Gastroesophageal sphincter (tissue), 4 donors: ENCODE data around the gene GAST. TPM values are rescaled to one million over a fixed set of nuclear protein-coding genes. Genes with fewer than 3 reads are reported as not detected.

ENCODE experiments used
- ATAC-seq: fragments of 150-250 bp; one replicate; pipeline ENCODE4 v1.9.1; 2016; ENCODE audit warnings: mild to moderate bottlenecking, moderate library complexity
- H3K27ac ChIP-seq, 4 donors: fragments of 200-600 bp; sonication (generic) in 3 of 4; 1 replicate in 3 of 4; 2 replicates in 1 of 4; pipeline ENCODE4 v1.5.1; 2016 to 2019
- H3K27me3 ChIP-seq: fragments of 200-600 bp; sonication (generic); one replicate; pipeline ENCODE4 v1.5.1; 2019
- H3K36me3 ChIP-seq, 2 donors: fragments of 200-600 bp; sonication (generic); one replicate each; pipeline ENCODE4 v1.5.1; 2019; ENCODE audit warnings: control low read depth in 1 of 2
- H3K4me1 ChIP-seq, 3 donors: fragments of 200-600 bp; sonication (generic); 1 replicate in 2 of 3; 2 replicates in 1 of 3; pipeline ENCODE4 v1.5.1; 2016 to 2019; ENCODE audit warnings: control low read depth in 2 of 3
- H3K4me3 ChIP-seq, 2 donors: fragments of 200-600 bp; sonication (generic); one replicate each; pipeline ENCODE4 v1.5.1; 2019; ENCODE audit warnings: mild to moderate bottlenecking in 1 of 2, moderate library complexity in 1 of 2
- H3K9me3 ChIP-seq, 3 donors: fragments of 200-600 bp; sonication (generic); one replicate each; pipeline ENCODE4 v1.5.1; 2017 to 2019; ENCODE audit warnings: control low read depth in 2 of 3
- EP300 ChIP-seq: sonication (generic); formaldehyde crosslinking; IDR thresholded peaks from one replicate; pipeline ENCODE4 v1.6.1; 2017; ENCODE audit warnings: antibody characterized with exemption, mild to moderate bottlenecking
- POLR2A ChIP-seq, 2 donors: fragments of 450-650 bp; IDR thresholded peaks; one replicate each; pipeline ENCODE4 v1.6.1; 2017; ENCODE audit warnings: antibody characterized with exemption in 2 of 2, mild to moderate bottlenecking in 2 of 2, moderate library complexity in 1 of 2
- POLR2AphosphoS5 ChIP-seq: sonication (generic); formaldehyde crosslinking; IDR thresholded peaks from one replicate; pipeline ENCODE4 v1.6.1; 2017; ENCODE audit warnings: antibody characterized with exemption
- WGBS, 2 donors: methylation state at CpG; one replicate each; pipeline ENCODE4 v1.1.5; 2018; ENCODE audit warnings: low coverage in 1 of 2; 5-methylcytosine and 5-hydroxymethylcytosine counted together
- total RNA-seq, 4 donors: library from RNA; depleted of rRNA; stranded (reverse); fragments of >200 nt; gene quantifications; one replicate each; pipeline ENCODE4 v1.1.0, GENCODE V29; 2016
- TF ChIP-seq, protein P1 (sequence below), 4 experiments: fragments of 200-600 bp in 2 of 4; fragments of 450-650 bp in 2 of 4; sonication (generic) in 1 of 4; IDR thresholded peaks; one replicate each; pipeline ENCODE4 v1.5.1; 2017 to 2019; ENCODE audit warnings: antibody characterized with exemption in 4 of 4, mild to moderate bottlenecking in 2 of 4, moderate library complexity in 2 of 4

The GAST gene
- total RNA-seq, 4 donors from 2014 or later = not detected

DNA sequence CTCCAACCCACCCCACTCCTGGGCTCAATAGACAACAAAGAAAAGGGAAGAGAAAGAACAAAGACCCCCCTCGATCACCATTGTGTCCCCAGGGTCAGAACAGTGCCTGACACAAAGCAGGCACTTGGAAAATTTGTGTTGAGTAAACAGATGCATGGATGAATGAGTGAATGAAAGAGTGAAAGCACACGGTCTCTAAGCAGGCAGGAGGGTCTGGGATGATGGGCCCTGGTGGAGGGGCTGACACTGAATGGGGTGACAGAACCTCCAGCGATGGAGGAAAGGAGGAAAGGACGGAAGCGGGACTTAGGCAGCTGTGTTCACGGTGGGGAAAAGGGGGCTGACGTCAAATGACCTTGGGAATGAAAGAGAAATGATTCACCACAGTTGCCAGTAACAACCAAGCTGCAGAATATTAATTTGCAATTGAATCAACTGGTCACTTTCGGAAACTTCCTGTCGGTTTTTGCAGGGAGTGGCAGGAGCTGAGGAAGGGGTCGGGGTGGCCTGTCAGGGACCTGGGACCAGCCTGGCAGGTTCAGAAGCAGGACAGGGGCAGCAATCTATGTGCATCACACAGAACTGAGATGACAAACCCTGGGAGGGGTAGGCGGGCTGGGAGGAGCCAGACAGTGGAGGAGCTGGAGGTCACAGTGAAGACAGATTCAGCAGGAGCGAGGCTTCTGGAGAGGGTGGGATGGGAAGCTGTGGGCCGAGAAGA, 6.7 kb upstream of the GAST start:
- H3K27ac ChIP-seq = no peak overlapping the region
- TF ChIP-seq, protein P1, sequence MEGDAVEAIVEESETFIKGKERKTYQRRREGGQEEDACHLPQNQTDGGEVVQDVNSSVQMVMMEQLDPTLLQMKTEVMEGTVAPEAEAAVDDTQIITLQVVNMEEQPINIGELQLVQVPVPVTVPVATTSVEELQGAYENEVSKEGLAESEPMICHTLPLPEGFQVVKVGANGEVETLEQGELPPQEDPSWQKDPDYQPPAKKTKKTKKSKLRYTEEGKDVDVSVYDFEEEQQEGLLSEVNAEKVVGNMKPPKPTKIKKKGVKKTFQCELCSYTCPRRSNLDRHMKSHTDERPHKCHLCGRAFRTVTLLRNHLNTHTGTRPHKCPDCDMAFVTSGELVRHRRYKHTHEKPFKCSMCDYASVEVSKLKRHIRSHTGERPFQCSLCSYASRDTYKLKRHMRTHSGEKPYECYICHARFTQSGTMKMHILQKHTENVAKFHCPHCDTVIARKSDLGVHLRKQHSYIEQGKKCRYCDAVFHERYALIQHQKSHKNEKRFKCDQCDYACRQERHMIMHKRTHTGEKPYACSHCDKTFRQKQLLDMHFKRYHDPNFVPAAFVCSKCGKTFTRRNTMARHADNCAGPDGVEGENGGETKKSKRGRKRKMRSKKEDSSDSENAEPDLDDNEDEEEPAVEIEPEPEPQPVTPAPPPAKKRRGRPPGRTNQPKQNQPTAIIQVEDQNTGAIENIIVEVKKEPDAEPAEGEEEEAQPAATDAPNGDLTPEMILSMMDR (IDR thresholded peaks at IDR 0.05) = no peak
- 57 to 61% methylated on average over 9 to 11 of the region's 13 CpGs for WGBS, 2 donors
- ATAC-seq = no peak
- no peaks in the 10 kb centered on the region for H3K9me3 ChIP-seq
- peaks cover 3% of the 10 kb centered on the region for H3K27me3 ChIP-seq
- H3K36me3 ChIP-seq = no peaks in the 10 kb centered on the region
- no peak overlapping the region for H3K4me3 ChIP-seq
- H3K4me1 ChIP-seq = peaks cover 0 to 6% (median 0%) of the 10 kb centered on the region in 3 donors

DNA sequence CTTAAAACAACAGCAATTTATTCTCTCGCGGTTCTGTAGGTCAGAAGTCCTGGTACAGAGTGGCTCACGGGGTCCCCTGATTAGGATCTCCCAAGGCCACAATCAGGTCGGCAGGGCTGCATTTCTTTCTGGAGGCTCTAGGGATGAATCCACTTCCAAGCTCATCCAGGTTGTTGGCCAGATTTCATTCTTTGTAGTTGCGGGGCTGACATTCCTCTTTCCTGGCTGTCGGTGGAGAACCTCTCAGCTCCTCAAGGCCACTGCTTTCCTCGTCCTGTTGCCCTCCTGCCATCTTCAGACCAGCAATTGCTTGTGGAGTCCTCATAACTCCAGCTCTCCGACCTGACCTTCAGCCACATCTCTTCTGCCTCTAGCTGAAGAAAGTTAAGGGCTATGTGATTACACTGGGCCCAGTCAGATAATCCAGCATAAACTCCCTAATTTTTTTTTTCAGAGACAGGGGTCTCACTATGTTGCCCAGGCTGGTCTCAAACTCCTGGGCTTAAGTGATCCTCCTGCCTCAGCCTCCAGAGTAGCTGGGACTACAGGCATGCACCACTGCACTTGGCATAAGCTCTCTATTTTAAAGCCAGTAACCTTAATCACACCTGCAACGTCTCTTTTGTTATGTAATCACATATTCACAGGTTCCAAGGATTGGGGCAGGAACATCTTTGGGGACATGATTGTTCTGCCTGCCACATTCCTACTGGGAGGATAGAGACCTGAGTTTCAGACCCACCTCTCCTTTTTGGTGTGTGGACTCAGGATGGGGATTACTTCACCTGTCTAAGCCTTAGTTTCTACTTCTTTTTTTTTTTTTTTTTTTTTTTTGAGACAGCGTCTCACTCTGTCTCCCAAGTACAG, 4.1 kb upstream of the GAST start:
- Histone ChIP-seq H3K4me3 (no peak overlapping the region), H3K36me3 (no peaks in the 10 kb centered on the region), H3K27me3 (peaks cover 25% of the 10 kb centered on the region), H3K27ac (no peak overlapping the region), H3K9me3 (no peaks in the 10 kb centered on the region), H3K4me1 (peaks cover 0 to 6% (median 0%) of the 10 kb centered on the region in 3 donors)
- no peak for ATAC-seq
- WGBS, 2 donors = 79 to 88% methylated on average over 5 to 10 of the region's 10 CpGs
- TF ChIP-seq, protein P1 (IDR thresholded peaks at IDR 0.05) = no peak
- TF ChIP-seq POLR2A (IDR thresholded peaks at IDR 0.05) (no peak), POLR2AphosphoS5 (no peak), EP300 (no peak)

GRCh38 chr17:41710472-41711090, 1.6 kb upstream of the GAST start:
- H3K4me1 ChIP-seq = peaks cover 0 to 3% (median 0%) of the 10 kb centered on the region in 3 donors
- no peak overlapping the region for H3K4me3 ChIP-seq
- 37 to 59% methylated on average over 7 to 8 of the region's 8 CpGs for WGBS, 2 donors
- peaks cover 25% of the 10 kb centered on the region for H3K27me3 ChIP-seq
- no peak for ATAC-seq
- TF ChIP-seq POLR2A (IDR thresholded peaks at IDR 0.05) (no peak), POLR2AphosphoS5 (no peak)
- TF ChIP-seq, protein P1 (IDR thresholded peaks at IDR 0.05) = no peak
- no peak overlapping the region for H3K27ac ChIP-seq
- no peaks in the 10 kb centered on the region for H3K36me3 ChIP-seq
- no peaks in the 10 kb centered on the region for H3K9me3 ChIP-seq

GRCh38 chr17:41717408-41718286, 5.5 kb downstream of the GAST start:
- Histone ChIP-seq H3K27me3 (no peaks in the 10 kb centered on the region), H3K36me3 (no peaks in the 10 kb centered on the region), H3K27ac (no peak overlapping the region), H3K4me3 (no peak overlapping the region), H3K9me3 (no peaks in the 10 kb centered on the region), H3K4me1 (no peaks in the 10 kb centered on the region)
- TF ChIP-seq POLR2A (IDR thresholded peaks at IDR 0.05) (no peak), EP300 (no peak), POLR2AphosphoS5 (no peak)
- TF ChIP-seq, protein P1 (IDR thresholded peaks at IDR 0.05) = no peak
- WGBS, 2 donors = 61 to 83% methylated on average over 8 to 13 of the region's 15 CpGs
- ATAC-seq = no peak
